Stomach (tissue), 19 donors: ENCODE results near the gene FCF1. TPM values are rescaled to one million over a fixed set of nuclear protein-coding genes. Genes with fewer than 3 reads are reported as not detected.

Experiments used
- DNase-seq, 2 donors: peaks; one replicate each; pipeline versions ENCODE4 v3.0.0 to v3.0.0-alpha.2; 2013 to 2019
- H3K27ac ChIP-seq, 5 donors: fragments of 200-600 bp in 4 of 5; sonication (generic) in 4 of 5; one replicate each; pipeline ENCODE4 v1.5.1; 2013 to 2019; ENCODE audit warnings: mild to moderate bottlenecking in 1 of 5, moderate library complexity in 1 of 5
- H3K27me3 ChIP-seq, 3 donors: fragments of 200-600 bp; sonication (generic); one replicate each; pipeline ENCODE4 v1.5.1; 2017 to 2019; ENCODE audit warnings: mixed run types in 1 of 3
- H3K36me3 ChIP-seq, 4 donors: fragments of 200-600 bp; sonication (generic); 1 replicate in 3 of 4; 2 replicates in 1 of 4; pipeline ENCODE4 v1.5.1; 2016 to 2019
- H3K4me1 ChIP-seq, 4 donors: fragments of 200-600 bp; sonication (generic); one replicate each; pipeline ENCODE4 v1.5.1; 2016 to 2019
- H3K4me3 ChIP-seq, 4 donors: fragments of 200-600 bp; sonication (generic) in 3 of 4; one replicate each; pipeline ENCODE4 v1.5.1; 2016 to 2019; ENCODE audit warnings: mild to moderate bottlenecking in 1 of 4
- H3K9me3 ChIP-seq, 4 donors: fragments of 200-600 bp; sonication (generic); one replicate each; pipeline ENCODE4 v1.5.1; 2016 to 2019
- EP300 ChIP-seq: sonication (generic); formaldehyde crosslinking; IDR thresholded peaks from one replicate; pipeline ENCODE4 v1.6.1; 2017; ENCODE audit warnings: antibody characterized with exemption
- POLR2A ChIP-seq, 4 donors: fragments of 450-650 bp; IDR thresholded peaks; one replicate each; pipeline ENCODE4 v1.6.1; 2016; ENCODE audit warnings: antibody characterized with exemption in 4 of 4, control low read depth in 2 of 4, mild to moderate bottlenecking in 1 of 4, moderate library complexity in 1 of 4
- POLR2AphosphoS5 ChIP-seq, 3 donors: sonication (generic); formaldehyde crosslinking; IDR thresholded peaks; one replicate each; pipeline ENCODE4 v1.6.1; 2016; ENCODE audit warnings: antibody characterized with exemption in 3 of 3
- WGBS, 5 donors: extraction: QIAGEN DNeasy Blood & Tissue Kit in 3 of 5; methylation state at CpG; one replicate each; pipeline versions ENCODE4 v1.1.5 to v1.1.7; 2013 to 2018; 5-methylcytosine and 5-hydroxymethylcytosine counted together
- intact Hi-C: fragments of 100-400 bp; cut with DNase I; formaldehyde crosslinking; loops from one replicate; pipeline ENCODE4 v1.15.1; 2023; ENCODE audit warnings: low total_unique reads
- long read RNA-seq, 10 donors: transcript quantifications; one replicate each; lab custom pipeline, GENCODE V29; 2026
- polyA plus RNA-seq, 3 donors: library from polyadenylated mRNA; stranded (reverse); fragments of 200-250 nt; gene quantifications; one replicate each; pipeline ENCODE4 v1.2.3, GENCODE V29; 2013
- total RNA-seq, 5 donors: library from RNA; depleted of rRNA; stranded (reverse); fragments of >200 nt; gene quantifications; one replicate each; pipeline versions ENCODE4 v1.1.0 to v1.2.3, GENCODE V29; 2014 to 2016
- TF ChIP-seq, protein P1 (sequence below), 7 experiments: fragments of 450-650 bp in 4 of 7; fragments of 200-600 bp in 3 of 7; sonication (generic) in 3 of 7; IDR thresholded peaks; one replicate each; pipeline ENCODE4 v1.5.1; 2016 to 2019; ENCODE audit warnings: antibody characterized with exemption in 7 of 7, control low read depth in 2 of 7, mild to moderate bottlenecking in 1 of 7
- donor health status: healthy with polysubstance abuse.
- donor health status: Bipolar disorder and iron deficiency.
- donor health status: healthy.

Gene FCF1, protein sequence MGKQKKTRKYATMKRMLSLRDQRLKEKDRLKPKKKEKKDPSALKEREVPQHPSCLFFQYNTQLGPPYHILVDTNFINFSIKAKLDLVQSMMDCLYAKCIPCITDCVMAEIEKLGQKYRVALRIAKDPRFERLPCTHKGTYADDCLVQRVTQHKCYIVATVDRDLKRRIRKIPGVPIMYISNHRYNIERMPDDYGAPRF
- total RNA-seq: 10 to 100 TPM in 3 of 5 donors, 1 to 10 TPM in 1, under 1 TPM in 1; 0.58 to 41.1 (median 12.7) TPM
- 10 to 100 TPM in 2 of 3 donors, 1 to 10 TPM in 1; 8.3 to 20.2 (median 19.2) TPM for polyA plus RNA-seq
- long read RNA-seq, donor 1: 0 reads
- long read RNA-seq, donor 2: 0 reads
- long read RNA-seq, donor 3, full-length matches to known transcripts: 1 of 1 reads
- long read RNA-seq, donor 3, partial matches to known transcripts: 0 of 1 reads
- long read RNA-seq, donor 3, other reads (novel, unspliced or antisense): 0 of 1 reads
- long read RNA-seq, donor 4: 0 reads
- long read RNA-seq, donor 5, full-length matches to known transcripts: 3 of 3 reads
- long read RNA-seq, donor 5, partial matches to known transcripts: 0 of 3 reads
- long read RNA-seq, donor 5, other reads (novel, unspliced or antisense): 0 of 3 reads
- long read RNA-seq, donor 6, full-length matches to known transcripts: 6 of 6 reads
- long read RNA-seq, donor 6, partial matches to known transcripts: 0 of 6 reads
- long read RNA-seq, donor 6, other reads (novel, unspliced or antisense): 0 of 6 reads
- long read RNA-seq, donor 7, full-length matches to known transcripts: 1 of 1 reads
- long read RNA-seq, donor 7, partial matches to known transcripts: 0 of 1 reads
- long read RNA-seq, donor 7, other reads (novel, unspliced or antisense): 0 of 1 reads
- long read RNA-seq, donor 8, full-length matches to known transcripts: 1 of 7 reads
- long read RNA-seq, donor 8, partial matches to known transcripts: 6 of 7 reads
- long read RNA-seq, donor 8, other reads (novel, unspliced or antisense): 0 of 7 reads
- long read RNA-seq, donor 9, full-length matches to known transcripts: 2 of 2 reads
- long read RNA-seq, donor 9, partial matches to known transcripts: 0 of 2 reads
- long read RNA-seq, donor 9, other reads (novel, unspliced or antisense): 0 of 2 reads
- long read RNA-seq, donor 10, full-length matches to known transcripts: 2 of 2 reads
- long read RNA-seq, donor 10, partial matches to known transcripts: 0 of 2 reads
- long read RNA-seq, donor 10, other reads (novel, unspliced or antisense): 0 of 2 reads

DNA sequence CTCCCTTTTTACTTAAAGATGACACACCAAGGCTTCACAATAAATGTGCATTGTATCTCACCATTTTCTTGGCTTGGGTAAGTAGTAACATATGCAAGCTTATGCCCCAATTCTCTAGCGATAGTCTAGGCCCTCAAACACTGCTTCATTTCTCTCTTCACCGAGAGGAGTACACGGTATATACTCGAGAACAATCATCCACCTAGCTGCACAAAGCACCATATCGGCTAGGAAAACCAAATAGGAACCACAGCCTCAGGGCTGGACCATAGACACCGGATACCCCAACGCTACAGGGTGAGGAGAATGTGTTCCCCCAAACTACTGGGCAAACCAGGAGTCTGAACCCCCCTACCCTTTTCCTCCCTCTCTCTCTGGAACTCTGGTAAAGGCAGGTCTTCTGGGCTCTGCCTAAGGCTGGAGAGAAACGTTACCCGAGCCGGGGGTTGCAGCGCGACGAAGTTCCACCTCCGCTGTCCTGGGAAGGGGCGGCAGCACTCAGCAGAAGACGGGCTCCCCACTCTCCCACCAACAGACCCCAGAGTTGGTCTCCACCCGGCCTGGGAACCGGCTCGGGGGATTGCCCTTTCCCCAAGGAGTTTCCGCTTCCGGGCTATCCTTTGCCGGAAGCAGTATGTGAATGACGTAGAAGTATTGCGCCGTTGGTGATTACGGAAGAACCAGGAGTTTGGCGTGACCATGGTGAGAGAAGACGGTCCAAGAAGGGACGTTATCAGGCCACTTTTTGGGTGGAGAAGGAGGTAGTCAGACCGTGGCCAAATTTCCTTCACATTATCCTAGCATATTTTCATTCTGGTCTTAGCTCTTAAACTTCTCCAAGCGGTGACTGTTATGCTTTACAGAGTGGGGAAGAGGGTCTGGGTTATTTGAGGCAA is at the start of gene FCF1, which contains the start of gene AREL1:
FCF1 (plus strand) TSS at position 646 of the 896 bp plus-strand sequence; CDS start at position 700, 54 bp downstream.
AREL1 (minus strand) TSS at position 582 of the 896 bp plus-strand sequence. CDS start 27,465 bp downstream, outside the sequence.
- H3K27me3 ChIP-seq: no peaks in the 10 kb centered on the region
- H3K4me3 ChIP-seq: peak within 1 kb of the TSS; percentile 63 to 78 (median 76)
- DNase-seq: peak; percentile 80 to 97
- TF ChIP-seq POLR2A (IDR thresholded peaks at IDR 0.05) (no peak), EP300 (no peak), POLR2AphosphoS5 (IDR thresholded peaks at IDR 0.05) (peak; percentile 87 to 96 (median 95))
- TF ChIP-seq, protein P1, sequence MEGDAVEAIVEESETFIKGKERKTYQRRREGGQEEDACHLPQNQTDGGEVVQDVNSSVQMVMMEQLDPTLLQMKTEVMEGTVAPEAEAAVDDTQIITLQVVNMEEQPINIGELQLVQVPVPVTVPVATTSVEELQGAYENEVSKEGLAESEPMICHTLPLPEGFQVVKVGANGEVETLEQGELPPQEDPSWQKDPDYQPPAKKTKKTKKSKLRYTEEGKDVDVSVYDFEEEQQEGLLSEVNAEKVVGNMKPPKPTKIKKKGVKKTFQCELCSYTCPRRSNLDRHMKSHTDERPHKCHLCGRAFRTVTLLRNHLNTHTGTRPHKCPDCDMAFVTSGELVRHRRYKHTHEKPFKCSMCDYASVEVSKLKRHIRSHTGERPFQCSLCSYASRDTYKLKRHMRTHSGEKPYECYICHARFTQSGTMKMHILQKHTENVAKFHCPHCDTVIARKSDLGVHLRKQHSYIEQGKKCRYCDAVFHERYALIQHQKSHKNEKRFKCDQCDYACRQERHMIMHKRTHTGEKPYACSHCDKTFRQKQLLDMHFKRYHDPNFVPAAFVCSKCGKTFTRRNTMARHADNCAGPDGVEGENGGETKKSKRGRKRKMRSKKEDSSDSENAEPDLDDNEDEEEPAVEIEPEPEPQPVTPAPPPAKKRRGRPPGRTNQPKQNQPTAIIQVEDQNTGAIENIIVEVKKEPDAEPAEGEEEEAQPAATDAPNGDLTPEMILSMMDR (IDR thresholded peaks at IDR 0.05): peak in 1 of 7 experiments; percentile 13
- peak within 1 kb of the TSS; percentile 83 to 90 (median 87) for H3K27ac ChIP-seq
- no peaks in the 10 kb centered on the region for H3K9me3 ChIP-seq
- WGBS, 5 donors: 0% methylated on average over 25 to 31 of the region's 31 CpGs
- intact Hi-C loops: no loop called here
- peaks cover 22 to 52% (median 38%) of the 10 kb centered on the region in 4 donors for H3K4me1 ChIP-seq
- H3K36me3 ChIP-seq: peaks cover 9 to 31% (median 26%) of the 10 kb centered on the region in 4 donors

DNA sequence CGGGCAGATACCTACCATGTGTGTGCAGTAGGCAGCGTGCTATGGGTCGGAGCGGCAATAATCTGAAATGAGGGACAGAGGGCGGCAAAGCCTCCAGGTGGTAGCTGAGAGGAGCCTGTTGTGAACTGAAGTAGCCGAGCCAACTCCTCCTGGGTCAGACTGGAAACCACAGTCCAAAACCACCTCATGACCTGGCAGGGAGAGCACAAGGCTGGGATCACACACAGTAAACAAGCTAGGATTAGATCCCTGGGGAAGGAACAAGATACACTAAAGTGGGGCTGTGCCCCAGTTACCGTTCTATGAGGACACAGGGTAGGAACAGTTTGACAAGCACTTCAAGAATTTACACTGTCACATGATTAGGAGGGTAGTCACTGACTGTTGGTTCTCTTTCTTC is 49.1 kb upstream of the FCF1 start:
- peaks cover 46 to 99% (median 89%) of the 10 kb centered on the region in 4 donors for H3K36me3 ChIP-seq
- intact Hi-C loops: no loop called here

DNA sequence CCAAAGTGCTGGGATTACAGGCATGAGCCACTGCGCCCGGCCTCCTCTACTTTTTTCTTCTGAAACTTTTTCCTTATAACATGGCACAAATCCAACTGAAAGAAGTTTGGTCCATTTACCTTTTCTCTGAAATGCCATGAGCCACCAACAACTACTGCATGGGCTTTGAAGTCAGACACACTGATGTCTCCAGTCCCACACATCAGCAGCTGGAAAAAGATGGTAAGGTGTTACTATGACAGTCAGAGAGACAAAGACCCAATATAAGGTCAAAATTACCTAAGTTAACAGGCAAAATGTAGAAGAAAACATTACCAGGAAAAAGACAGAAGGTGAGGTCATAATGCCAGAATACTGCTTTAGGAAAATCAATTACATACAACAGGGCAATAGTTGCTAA is 48.2 kb upstream of the FCF1 start:
- TF ChIP-seq POLR2AphosphoS5 (IDR thresholded peaks at IDR 0.05): no peak
- TF ChIP-seq POLR2A (IDR thresholded peaks at IDR 0.05): no peak
- TF ChIP-seq, protein P1 (IDR thresholded peaks at IDR 0.05): no peak
- TF ChIP-seq EP300: no peak
- Histone ChIP-seq H3K36me3 (peaks cover 54 to 100% (median 92%) of the 10 kb centered on the region in 4 donors), H3K27me3 (no peaks in the 10 kb centered on the region), H3K4me1 (no peaks in the 10 kb centered on the region), H3K4me3 (no peak overlapping the region), H3K27ac (no peak overlapping the region), H3K9me3 (no peaks in the 10 kb centered on the region)
- DNase-seq: no peak
- 88 to 97% (median 93%) methylated on average over 2 of the region's 2 CpGs for WGBS, 5 donors
- intact Hi-C loops: no loop called here

More for the DNA sequence above, 49.1 kb upstream of the FCF1 start:
- Histone ChIP-seq H3K27me3 (no peaks in the 10 kb centered on the region), H3K4me1 (no peaks in the 10 kb centered on the region), H3K27ac (no peak overlapping the region), H3K4me3 (no peak overlapping the region), H3K9me3 (no peaks in the 10 kb centered on the region)
- TF ChIP-seq POLR2A (IDR thresholded peaks at IDR 0.05) (no peak), EP300 (no peak), POLR2AphosphoS5 (IDR thresholded peaks at IDR 0.05) (no peak)
- 86 to 89% (median 88%) methylated on average over 7 of the region's 7 CpGs for WGBS, 5 donors
- DNase-seq: no peak

DNA sequence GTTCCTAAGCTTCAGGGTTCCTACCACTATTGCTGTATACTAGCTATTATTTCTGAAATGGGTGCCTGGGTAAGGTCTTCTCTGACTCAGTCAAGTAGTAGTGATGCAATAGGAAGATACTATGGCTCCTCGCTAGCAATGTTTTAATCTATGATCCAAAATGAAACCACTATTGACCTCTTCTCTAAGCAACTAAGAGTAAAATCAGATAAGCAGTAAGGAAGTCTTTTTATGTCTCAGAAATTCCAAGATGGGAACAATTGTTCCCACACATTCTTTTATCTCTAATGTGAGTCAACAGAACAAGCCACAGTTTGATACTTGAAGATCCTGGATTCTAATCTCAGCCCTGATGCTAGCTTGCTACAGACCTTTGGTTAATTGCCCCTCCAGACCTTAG is 45.2 kb upstream of the FCF1 start:
- TF ChIP-seq POLR2AphosphoS5 (IDR thresholded peaks at IDR 0.05) (no peak), POLR2A (IDR thresholded peaks at IDR 0.05) (no peak), EP300 (no peak)
- TF ChIP-seq, protein P1 (IDR thresholded peaks at IDR 0.05): no peak
- WGBS, 5 donors: 76 to 88% (median 81%) methylated on average over 1 of the region's 1 CpG
- no peaks in the 10 kb centered on the region for H3K27me3 ChIP-seq
- H3K36me3 ChIP-seq: peaks cover 65 to 100% (median 99%) of the 10 kb centered on the region in 4 donors
- no peak for DNase-seq
- H3K4me1 ChIP-seq: no peaks in the 10 kb centered on the region
- H3K27ac ChIP-seq: no peak overlapping the region
- intact Hi-C loops: no loop called here
- H3K9me3 ChIP-seq: no peaks in the 10 kb centered on the region
- H3K4me3 ChIP-seq: no peak overlapping the region
